Umbilical cord (tissue), 2 donors: Measurements from ENCODE around the gene FBXL22. TPM values are rescaled to one million over a fixed set of nuclear protein-coding genes. Genes with fewer than 3 reads are reported as not detected.
"Not testable (repeated sequence)": the region's sequence is repeated elsewhere in the genome, so short reads cannot be mapped to it uniquely, and the experiment has no call there.

Experiments
- DNase-seq: peaks from one replicate; pipeline ENCODE4 v3.0.0-alpha.2; 2015; ENCODE audit warnings: low spot score
- total RNA-seq: library from RNA; depleted of rRNA; stranded (reverse); fragments of >200 nt; gene quantifications from one replicate; pipeline ENCODE4 v1.2.3, GENCODE V29; 2014; ENCODE audit warnings: low replicate concordance; ENCODE audit not compliant: insufficient read depth

The FBXL22 gene
- total RNA-seq, 1 donor from 2014 or later, result 86.9 TPM

DNA sequence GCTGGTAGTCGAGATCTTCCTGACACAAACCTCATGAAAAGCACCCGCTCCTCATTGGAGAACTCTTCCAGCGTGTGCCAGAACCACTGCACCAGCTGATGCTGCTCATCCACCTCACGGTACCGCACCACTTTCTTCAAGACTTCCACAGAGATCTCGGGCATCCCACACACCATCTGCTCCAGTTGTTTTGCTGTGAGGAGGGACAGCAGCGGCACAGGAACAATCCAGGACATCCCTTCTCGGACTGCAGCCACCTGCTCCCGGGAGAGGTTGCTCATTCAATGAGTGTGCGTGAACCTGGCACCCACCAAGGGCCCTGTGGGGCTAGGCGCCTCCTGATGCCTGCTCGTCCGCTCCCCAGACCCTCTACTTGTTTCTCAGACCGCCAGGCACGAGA is 15.1 kb downstream of the FBXL22 start:
- DNase-seq, result no peak

DNA sequence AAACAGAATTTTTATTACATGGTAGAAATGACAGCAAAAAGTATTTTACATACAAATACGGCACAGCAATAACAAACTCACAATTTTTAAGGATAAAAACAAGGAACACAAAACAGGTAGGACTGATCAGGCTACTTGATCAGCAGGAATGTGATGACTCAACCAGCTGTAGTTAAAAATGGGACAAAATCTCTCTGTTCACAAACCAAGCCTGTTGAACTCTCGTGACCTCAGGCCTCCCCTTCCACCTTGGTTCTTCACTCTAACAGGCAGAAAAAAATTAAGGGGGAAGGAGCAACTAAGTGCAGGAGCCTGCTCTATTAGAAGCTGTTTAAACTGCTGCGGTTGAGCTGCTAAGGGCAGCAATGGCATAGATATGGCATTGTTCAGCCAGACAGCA is 18.7 kb downstream of the FBXL22 start:
- DNase-seq, result no peak

GRCh38 chr15:63617147-63617546 is 20.0 kb downstream of the FBXL22 start:
- DNase-seq, result not testable (repeated sequence)

GRCh38 chr15:63617627-63618026 is 20.4 kb downstream of the FBXL22 start:
- DNase-seq, result not testable (repeated sequence)

- DNase-seq, result not testable (repeated sequence)
Measured at GRCh38 chr15:63620760-63621159, 23.6 kb downstream of the FBXL22 start.

DNA sequence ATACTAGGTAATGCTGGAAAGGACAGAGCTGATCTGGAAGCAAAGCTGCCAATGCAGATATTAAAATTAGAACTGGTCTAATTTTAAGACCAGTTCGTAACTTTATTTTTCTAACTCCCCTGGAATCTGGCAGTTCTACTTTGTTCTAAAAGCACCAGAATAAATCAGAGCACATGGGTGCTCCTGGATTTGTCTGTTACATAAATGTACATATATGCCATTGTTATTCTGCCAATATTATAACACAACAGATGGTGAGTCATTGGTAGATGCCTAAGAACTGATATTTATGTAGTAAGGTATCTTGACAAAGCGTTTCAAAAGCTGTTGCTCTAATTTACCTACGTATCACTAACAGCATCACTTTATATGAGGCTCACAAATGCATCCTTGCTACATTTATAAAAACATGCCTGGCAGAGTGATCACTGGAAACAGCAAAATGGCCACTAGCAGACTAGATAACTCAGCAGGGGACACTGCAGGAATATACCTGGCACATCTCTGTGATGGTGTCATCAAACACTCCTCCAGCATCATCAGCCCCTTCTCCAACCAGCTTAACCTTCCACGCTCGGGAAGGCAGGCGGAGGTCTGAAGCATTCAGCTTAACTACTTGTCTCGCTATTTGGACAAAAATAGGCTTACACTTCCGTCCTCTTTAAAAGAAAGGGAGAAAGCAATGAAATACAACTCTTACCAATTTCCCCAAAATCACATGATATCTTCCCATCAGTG is 26.2 kb downstream of the FBXL22 start:
- no peak for DNase-seq

DNA sequence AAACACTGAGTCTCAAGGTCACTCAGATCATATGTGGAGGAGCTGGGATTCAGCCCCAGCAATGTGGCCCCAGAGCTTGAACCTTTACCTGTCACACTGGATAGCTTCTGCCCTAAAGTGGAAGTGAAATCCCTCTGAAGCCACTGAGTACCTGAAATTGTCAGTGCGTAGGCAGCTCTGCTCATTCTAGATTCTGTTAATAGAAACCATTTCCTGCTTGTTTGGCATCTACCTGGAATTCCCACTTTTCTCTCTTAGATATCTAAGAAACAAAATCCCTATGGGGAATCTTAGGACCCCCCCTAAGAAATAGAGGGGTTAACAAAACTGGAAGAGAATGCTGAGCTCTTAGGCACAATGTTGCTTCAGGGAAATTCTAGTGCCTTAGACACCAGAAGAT is 29.8 kb downstream of the FBXL22 start:
- DNase-seq, result no peak

DNA sequence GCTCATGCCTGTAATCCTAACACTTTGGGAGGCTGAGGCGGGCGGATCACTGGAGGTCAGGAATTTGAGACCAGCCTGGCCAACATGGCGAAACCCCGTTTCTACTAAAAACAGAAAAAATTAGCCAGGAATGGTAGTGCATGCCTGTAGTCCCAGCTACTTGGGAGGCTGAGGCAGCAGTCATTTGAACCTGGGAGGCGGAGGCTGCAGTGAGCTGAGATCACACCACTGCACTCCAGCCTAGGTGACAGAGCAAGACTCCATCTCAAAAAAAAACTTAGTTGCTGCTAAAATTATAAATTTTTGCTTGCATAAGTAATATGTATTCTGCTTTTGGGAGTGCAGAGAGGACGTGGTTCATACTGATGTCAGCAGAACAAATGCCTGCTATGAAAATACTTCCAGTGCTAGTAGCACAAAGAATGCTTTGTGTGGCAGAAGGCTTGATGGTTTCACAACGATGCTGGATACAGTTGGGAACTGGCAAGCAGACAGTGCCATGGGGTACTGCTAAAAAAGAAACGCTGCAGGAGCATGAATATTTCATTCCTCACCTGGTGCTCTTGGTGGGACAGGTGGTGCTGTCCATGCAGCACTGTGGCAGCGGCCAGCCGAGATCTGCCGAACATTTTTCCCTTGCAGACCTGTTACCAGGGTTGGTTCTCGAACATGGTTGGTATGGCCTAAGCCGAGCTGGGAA is 31.1 kb downstream of the FBXL22 start:
- no peak for DNase-seq

DNA sequence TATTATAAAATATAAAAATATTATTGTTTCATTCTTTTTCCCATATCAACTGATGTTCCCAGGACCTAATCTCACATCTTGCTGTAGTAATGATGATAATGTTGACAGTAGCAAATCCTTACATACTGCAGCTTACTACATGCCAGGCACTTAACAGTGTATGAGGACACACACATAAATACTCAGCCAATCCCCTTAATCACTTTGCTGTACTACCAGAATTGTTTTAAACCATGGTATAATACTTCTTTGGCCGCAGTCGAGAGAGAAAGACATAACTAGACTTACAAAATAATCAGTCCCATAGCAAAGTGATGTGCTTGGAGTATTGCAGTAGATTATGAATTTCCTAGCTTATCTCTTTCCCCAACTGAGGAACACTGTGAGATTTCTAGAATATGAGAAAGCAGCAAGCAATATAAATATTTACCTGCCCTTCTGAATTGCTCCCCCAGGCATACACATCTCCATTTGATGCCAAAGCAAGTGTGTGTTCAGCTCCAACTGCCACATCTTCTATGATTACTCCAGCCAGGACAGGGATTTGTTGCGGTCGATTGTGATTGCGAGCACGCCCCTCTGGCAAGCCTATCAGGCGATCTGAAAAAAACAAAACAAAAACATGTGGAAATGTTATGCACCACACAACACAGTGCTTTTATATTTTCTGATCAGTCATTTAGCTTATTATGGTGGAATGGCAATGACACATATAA is 33.0 kb downstream of the FBXL22 start:
- DNase-seq, result no peak

DNA sequence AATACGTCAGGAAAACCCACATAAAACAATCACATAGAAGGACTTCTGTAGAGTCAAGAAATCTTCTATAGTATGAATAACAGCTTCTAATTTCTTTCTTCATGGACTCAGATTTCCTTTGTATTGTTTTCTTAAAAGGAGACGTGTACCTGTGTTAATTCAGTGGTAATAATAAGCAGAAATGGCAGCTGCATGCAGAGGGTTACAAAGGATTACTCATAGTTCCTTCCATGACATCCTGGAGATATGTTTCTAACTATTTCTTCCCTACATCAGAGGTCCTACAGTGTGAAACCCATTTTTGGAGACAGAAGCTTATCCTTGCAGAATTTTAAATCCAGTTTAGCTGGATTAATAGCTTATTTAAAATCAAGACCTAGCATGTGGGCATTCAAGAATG is 36.1 kb downstream of the FBXL22 start:
- no peak for DNase-seq

GRCh38 chr15:63634154-63634553 is 37.0 kb downstream of the FBXL22 start:
- no peak for DNase-seq

- DNase-seq, result no peak
Measured at GRCh38 chr15:63636518-63637061, 39.4 kb downstream of the FBXL22 start.

- no peak for DNase-seq
Measured at GRCh38 chr15:63638839-63639238, 41.7 kb downstream of the FBXL22 start.

- DNase-seq, result no peak
Measured at GRCh38 chr15:63640146-63640545, 43.0 kb downstream of the FBXL22 start.

Other genes starting within 250 kb of the FBXL22 start
- 46.9 TPM for gene CA12, start 215.5 kb upstream of the FBXL22 start, total RNA-seq
- gene USP3, start 92.8 kb upstream of the FBXL22 start, total RNA-seq, result 31.8 TPM
- gene HERC1, start 236.6 kb downstream of the FBXL22 start, total RNA-seq, result 65.0 TPM